GM18867 (cell line): ENCODE measurements around the gene TBX1.

Experiments used
- ATAC-seq: cut with Tn5 transposase; IDR thresholded peaks from one replicate; pipeline ENCODE4 v1.9.1; 2021; ENCODE audit warnings: mild to moderate bottlenecking, moderate library complexity; ENCODE audit not compliant: unreplicated experiment

TBX1 gene

DNA sequence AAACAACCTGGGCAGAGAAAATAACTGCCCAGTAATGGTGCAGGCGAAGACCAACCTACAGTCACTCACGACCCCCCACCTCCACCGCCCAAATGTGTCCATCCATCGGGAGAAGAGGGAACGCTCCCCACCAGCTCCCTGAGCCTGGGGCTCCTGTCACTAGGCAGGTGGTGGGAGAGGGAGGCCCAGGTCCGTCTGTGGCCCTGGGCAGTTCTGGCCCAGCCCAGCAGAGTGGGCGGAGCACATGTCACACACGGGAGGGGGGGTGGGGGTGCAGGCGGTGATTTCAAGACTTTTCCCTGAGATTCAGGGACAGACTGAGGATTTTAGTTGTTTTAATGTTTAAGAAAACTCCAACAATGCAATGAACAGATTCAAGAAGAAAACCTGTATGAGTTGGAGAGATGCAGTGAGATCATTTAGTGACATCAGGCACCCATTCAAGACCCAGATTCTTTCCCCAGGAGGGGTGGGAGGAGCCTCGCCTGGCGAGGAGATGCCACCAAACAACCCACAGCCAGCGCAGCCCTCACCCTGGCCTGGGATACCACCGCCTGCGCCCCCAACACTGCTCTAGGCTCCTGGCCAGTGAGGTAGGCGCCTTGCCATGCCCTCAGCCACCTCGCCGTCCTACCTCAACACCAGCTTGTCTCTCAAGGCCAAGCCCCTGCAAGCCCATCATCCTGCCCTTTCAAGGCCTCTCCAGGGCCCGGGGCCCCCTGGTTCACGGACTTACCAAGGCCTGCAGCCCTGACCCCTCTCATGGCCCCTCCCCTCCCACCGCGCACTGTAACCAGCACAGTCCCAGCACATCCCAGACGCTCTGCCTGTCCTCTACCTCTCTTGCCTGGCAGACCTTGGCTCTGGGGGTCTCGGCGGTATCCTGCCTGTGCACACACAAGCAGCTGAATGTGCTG, 36.8 kb downstream of the TBX1 start:
- ATAC-seq: no peak

DNA sequence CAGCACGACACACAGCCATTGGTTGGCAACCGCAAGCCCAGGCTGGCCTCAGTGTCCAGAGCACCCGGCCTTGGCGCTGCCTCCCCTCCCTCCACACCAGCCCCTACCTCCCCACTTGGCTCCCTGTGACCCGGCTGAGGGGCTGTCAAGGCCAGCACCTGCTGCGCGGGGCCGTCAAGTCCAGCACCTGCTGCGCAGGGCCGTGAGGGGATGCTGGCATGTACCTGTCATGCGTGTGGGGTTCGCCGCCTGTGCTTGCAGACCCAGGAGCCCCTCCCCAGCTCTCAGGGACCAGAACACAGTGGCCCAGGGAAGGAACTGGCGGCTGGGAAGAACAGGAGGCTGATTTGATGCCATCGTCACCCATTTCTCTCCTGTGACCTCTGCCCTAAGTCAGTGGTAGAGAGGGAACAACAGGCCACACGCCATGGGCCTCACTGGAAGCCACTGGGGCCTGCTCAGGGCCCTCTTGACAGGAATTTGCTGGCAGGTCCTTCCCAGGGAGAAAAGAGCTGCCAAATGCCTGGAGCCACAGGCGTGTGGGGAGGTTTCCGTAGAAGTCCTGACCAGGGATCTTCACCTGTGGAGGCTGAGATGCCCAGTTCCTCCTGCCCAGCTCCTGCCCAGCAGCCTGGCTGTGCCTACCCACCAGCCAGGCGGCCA, 37.6 kb downstream of the TBX1 start:
- no peak for ATAC-seq

DNA sequence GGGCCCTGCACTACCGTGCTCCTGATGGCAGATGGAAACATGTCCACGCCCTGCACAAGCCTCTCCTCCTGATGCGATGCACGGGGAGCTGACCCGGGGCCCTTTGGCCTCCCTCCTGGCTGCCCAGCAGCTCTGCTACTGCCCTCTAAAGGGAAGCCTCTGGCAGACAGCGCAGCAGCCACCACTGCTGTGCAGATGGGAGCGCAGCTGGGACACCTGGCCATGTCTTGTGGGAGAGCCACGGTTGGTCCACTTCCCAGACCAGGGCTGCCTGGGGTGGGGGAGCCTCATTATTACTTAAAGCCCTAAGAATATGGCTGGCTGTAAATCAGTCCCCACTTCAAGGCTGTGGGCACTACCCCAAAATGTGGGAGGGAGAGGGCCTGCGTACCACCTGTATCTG, 38.3 kb downstream of the TBX1 start:
- ATAC-seq: no peak

DNA sequence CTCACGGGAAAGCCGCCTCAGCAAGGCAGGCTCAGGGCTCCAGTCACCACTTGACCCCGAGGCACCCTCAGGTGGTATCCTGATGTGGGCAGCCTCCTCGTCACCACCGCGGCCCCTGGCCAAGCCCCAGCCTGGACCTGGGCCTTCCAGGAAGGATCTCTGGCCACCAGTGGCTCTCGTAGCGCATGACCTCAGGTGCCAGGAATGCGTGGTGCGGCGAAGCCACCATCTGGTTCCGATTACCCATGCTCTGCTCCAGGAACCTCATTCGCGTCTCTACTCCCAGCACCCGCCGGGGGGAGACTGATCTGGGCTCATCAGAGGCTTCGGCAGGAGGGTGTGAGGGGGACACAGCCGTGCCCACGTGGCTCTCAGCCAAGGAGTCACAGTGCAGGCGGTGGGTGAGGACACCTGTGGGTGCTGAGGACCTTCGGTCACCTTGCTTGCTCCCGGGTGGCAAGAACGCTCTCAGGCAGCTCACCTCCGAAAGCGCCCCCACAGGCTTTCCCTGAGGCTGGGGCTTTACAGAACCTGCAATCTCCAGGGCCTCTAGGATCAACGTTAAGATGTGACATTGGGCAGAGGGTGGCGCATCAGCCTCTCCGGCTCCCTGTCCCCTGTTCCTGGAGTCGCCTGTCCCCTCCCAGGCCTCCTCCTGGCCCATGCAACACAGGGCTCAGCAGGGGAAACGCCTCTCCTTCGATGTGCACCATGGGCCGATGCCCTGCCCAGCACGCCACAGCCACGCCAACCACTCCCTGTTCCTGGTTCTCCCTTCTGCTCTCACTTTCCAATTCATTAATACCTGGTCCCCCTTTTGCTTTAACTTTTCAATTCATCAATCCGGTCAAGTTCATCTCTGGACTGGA, 39.0 kb downstream of the TBX1 start:
- no peak for ATAC-seq

DNA sequence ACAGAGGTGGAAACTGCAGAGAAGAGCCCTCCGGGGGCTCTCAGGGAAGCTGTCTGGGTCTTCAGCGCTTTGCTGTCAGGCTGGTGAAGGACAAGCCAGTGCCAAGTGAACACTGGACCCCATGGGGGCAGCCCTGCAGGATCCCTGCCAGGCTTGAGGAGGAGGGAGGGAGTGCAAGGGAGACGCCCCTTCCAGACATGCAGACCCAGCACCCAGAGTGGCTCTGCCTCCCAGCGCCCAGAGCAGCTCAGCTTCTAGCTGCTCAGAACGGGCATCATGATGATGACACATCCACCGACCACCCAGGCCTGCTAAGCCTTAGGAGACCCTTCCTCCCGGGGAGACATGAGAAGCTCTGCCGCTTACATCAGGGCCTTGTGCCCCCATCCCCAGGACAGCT, 39.7 kb downstream of the TBX1 start:
- no peak for ATAC-seq

DNA sequence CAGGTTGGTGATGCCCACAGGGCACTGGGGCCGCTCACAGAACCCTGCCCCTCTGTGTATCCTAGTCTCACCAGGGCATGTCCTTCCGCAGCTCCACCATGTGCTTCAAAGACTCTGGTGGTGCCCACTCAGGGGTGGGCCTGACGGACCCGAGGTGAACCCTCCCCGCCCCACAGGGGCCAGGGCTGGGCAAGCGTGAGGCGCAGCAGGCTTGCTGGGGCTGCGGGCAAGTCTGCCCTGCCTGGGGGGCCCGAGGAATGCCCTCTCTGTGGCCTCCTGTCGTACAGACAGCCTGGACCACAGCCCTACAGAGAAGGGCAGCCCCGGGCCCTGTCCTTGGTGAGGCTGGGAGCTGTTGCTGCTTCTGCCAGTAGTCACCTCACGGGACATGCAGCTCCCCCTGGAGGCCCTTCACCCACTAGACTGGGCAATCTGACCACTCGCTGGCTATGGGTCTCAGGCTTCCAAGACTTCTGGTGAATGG, 40.2 kb downstream of the TBX1 start:
- ATAC-seq: no peak

DNA sequence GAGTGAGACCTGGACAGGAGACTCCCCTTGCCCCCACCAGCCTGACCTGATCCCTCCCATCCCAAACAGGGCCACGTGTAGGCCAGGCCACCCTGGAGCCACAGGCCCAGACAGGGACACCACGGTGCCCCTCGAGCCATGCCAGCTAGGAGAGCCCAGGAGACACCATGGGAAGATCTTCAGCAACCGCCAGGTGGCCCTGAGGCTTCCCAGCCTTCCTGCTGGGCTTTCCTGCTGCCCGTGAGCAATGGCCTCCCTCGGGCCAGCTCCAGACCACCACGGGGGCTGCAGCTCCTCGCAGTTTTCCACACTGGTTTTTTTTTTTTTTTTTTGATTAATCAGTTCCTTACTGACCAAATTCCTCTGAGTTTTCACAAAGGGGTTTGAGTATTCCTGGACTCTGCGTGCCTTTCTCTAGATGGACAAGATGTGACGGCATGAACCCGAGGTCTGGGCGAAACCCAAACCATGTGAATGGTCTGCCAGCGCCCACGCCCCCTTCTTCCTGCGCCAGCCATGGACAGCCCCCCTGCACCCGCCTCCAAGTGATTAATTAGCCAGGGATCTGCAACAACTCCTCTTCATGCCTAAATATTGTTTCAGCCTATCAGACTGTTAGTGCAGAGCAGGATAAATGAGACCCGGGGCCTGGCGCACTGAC, 40.9 kb downstream of the TBX1 start:
- ATAC-seq: no peak

DNA sequence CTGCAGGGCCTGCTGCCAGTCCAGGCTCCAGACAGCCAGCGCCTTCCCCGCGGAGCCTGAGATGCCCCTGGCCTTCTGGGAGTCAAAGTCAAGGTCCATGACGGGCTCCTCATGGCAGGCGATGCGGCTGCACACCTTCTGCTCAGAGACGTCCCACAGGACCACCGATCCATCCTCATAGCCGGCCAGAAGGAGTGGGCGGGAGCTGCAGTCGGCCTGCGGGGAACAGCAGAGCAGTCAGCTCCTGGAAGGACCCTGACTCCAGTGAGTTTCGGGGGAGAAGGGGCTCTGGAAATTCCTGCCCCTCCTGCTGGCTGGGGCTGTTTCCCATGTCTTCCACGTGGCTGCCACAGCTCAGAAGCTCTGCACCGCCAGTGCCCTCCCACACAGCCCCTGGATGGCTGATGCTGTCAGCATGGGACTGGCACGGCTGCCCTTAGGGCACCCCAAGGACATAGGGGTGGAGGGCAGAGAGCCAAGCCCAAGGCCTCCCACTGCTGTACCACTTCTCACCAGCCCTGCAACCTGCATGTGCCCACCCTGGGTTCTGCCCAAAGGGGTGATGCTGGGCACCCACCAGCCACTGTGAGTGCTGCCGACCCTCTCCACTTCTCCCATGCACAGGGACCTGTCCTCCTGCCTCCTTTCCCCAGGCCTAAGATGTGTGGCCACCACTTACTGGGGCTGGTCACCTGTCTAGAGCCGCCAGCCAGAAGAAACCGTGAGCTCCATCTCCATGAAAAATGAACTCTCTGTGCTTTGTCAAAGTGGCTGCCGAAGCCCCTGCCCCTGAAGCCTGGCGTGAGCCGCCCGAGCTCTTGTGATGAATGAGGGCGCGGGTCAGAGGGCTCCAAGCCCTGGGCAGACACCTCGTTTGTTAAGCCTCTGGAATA, 41.7 kb downstream of the TBX1 start:
- ATAC-seq: no peak

DNA sequence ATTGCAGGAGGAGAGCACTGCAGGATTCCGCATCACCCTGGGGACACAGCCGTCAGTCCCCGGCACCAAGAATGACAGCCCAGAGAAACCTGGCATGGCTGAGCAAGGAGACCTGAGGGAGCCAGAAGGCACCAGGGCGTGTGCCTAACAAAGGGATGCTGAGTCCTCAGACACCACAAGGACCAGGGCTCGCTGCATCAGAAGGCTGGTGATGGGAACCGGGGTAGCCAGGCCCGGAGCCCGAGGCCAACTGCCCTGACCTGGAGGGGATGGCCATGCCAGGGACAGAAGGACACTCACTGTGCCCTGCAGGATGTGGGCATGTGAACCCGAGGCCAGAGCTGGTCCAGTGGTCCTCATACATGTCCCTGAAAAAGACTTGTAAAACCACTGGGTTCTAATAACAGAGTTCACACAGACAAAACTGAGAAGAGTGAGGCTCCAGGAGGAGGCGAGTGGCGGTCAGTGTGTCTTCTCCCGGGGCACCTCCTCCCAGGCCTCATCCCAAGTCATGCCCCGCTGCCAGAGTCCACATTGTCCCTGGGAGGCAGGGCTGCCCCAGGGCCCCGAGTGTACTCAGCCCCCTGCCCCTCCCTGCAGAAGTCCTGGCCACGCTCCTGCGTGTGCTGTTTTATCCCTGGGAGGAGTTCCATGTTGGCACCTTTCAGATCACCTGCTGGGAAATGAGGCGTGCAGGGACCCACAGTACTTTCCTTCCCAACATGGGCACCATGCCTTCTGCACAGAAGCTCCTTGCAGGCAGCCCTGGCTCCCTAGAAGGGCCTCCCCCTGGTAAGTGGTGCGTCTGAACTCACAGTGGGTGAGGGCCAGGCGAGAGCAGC, 42.5 kb downstream of the TBX1 start:
- no peak for ATAC-seq

DNA sequence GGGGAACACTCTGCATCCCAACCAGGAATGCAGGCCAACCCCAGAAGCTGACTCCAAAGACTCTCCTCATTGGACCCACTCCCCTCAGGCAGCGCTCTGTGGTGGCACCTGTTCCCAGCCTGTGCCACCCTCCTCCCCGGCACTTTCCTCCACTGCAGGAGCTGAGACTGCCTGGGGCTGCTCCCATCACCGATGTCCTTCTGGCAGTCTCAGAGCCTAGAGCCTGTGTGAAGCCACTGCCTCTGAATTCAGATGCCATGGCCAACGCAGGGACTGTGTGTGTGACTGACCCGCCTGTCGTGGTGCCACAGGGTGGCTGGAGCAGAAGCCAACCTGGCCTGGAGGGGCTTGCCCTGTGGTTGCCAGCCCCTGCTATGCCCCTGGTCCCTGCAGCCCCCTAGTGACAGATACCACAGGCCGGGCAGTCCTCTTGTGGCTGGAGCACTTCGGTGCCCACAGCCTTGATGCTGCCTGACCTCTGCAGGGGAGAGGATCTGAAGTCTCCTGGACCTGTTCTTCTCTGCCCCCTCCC, 43.2 kb downstream of the TBX1 start:
- no peak for ATAC-seq

DNA sequence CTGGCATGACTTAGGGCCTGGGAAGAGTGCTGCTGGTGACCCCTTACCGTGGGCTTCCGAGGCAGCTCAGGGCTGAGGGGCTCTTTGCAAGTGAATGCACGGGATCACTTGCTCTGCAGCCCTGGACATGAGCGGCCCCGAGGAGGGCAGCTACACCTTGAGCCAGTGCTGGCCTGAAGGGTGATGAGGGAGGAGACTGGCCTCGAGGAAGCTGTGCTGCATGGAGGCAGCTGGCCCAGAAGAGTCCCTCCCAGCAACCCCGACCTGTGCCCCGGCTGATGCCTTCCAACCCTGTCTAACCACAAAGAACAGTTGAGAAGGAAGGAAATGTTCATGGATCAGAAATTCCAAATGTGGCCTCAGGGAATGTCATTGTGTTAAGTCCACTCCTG, 45.2 kb downstream of the TBX1 start:
- no peak for ATAC-seq

DNA sequence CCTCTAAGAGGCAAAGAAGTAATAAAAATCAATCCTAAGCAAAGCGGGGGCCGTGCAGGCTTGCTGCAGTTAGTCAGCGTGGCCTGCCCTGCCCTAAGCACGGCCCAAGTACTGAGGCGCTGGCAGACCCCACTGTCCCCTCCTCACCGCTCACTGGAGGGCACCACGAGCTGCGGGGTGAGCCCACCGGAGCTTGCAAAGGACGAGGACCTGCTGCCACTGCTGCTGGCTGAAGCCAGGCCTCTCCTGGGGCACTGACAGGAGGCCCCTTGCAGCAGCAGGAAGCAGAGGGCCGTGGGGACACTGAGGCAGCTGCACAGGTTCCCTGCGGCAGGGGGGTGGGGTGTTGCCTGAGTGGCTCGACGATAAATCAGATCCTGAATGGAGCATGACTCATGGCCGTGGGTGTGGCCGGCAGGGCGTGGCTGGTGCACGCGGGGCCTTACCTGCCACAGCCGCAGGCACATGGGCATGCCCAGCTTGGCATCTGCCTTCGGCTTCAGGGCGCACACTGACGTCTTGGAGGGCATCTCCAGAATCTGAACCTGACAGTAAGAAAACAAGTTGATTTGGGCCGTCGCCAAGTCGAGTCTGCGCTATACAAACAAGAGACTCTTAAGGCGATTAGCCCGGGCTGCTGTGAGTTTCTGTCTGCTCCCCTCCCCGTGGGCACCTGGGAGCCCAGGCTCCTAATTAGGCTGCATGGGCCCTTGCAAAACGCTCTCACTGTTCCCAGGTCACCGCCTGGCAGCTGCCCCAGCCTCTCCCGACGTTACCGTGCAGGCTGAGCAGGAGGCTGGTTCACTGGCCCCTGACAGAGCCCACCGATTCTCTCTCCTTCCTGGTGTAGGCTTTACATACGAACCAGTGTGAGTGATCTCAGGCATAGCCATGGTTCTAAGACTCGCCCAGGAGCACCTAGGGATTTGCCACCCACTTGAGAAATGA, 45.9 kb downstream of the TBX1 start:
- ATAC-seq: no peak

DNA sequence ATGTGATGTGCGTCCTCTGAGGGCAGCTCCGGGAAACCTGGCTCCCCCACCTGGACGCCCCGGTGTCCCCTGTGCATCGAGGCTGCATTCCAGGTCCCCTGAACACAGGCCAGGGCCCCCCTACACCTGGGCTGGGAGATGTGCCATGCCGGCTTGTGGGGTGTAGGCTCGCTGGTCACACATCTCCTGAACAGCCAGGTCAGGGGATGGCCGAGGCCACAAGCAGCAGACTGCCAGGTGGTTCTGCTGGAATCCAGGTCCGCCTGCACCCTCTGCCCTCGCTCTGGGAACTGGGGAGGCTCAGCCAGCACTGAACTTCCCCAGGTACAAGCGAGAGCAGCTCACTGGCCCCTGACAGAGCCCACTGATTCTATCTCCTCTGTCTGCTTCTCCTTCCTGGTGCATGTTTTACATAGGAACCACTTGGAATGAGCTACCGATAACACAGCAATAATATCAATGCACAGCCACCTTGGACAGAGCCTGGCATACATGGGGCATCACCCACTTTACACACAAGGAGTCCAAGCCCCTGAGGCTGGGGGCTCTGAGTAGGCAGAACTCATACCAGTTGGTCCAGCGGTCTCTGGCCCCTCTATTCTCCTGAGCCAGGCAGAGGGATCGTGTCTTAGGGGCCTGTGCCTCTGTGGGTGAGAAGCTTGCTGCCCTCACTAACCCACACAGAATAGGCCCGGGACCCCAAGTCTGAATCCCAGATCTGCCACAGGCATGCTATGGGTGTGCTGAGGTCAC, 46.8 kb downstream of the TBX1 start:
- ATAC-seq: no peak

DNA sequence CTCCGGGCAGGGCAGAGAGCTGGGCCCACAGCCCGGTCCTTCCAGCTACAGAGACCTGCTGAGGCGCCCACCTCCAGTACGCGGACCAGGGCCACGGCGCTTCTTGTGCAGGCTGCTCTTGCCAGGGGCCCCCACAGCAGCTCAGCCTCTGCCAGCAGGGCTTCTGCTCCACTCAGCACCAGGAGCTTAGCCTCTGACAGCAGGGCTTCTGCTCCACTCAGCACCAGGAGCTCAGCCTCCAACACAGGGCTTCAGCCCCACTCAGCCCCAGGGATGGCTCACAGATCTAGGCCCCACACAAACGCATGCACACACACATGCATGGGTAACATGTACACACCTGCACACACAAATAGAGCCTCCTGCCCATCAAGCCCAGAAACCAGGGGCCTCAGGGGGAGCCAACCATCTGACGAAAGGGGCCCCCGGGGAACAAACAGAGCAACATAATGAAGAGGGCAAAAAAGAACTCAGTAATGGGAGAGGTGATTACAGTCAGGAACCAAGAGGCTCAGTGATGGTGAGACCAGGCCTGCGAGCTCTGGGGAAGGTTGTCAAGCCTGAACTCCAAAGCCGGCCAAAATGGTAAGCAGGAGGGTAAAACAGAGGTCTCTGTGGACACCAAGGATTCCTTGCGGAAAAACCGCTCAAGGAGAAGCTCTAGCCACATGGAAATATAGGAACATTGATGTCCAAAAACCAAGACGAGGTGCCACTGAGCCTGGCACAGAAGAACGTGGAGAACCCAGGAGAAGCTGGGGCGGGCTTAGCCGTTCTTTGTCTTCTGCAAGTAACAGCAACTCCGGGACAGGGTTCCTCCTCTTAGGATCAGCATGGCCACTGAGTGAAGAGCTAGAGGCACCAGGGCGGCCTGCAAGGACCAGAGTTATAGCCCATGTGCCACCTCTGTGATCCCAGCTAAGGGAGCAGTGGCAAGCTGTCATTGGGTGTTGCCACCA, 47.6 kb downstream of the TBX1 start:
- no peak for ATAC-seq

DNA sequence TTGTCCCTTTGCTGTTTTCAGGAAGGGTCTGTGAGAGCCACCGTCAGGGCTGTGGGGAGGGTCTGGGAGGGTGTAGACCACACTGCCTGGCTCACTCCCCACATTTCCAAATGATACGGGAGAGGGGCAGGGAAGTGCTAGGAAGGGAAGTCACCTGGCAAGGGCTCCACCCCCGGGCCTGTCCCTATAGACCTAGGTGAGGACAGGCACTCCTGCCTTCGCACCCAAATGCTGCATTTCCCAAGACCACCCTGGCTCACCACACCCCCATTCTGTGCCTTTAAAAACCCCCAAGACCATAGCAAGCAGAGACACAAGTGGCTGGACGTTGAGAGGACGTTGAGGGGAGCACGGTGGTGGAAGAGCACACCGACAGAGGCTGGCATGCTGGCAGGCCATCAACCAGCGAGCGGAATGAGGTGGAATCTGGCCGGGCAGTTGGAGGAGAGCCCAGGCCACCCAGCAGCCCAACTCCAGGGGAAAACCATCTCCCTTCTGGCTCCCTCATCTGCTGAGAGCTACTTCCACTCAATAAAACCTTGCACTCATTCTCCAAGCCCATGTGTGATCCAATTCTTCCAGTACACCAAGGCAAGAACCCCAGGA, 48.4 kb downstream of the TBX1 start:
- ATAC-seq: no peak
